ENCODE measurements around the gene SFRP5. TPM values are rescaled to one million over a fixed set of nuclear protein-coding genes. Genes with fewer than 3 reads are reported as not detected.

Gene SFRP5
- total and polyA plus RNA-seq, 2 donors (not counting 1 experiment from before 2014, with no cell fraction given), result not detected

- no peak overlapping the region for H3K27ac ChIP-seq (ENCODE audit: low read length in 2 of 2)
- no peak overlapping the region for H3K4me3 ChIP-seq (ENCODE audit: control extremely low read depth in 1 of 5, extremely low read depth in 1 of 5, insufficient read depth in 1 of 5, low read depth in 2 of 5, low read length in 4 of 5)
- Mint-ChIP-seq H3K4me3 (no peak overlapping the region), H3K27me3 (peaks cover 8% of the 10 kb centered on the region), H3K9me3 (ENCODE audit: insufficient read depth) (no peaks in the 10 kb centered on the region), H3K27ac (no peak overlapping the region), H3K4me1 (no peaks in the 10 kb centered on the region)
- H3K36me3 ChIP-seq (replicated peaks in 1 of 2; ENCODE audit: control extremely low read depth in 1 of 2, control insufficient read depth in 1 of 2, extremely low read depth in 1 of 2, insufficient read depth in 2 of 2, low read length in 1 of 2), result no peaks in the 10 kb centered on the region
- 67% methylated on average over 1 of the region's 4 CpGs for WGBS (ENCODE audit: insufficient coverage)
- ATAC-seq (ENCODE audit: low read depth) (no peak), DNase-seq (no peak)
- CTCF ChIA-PET, result no interaction called here
- POLR2A ChIA-PET, result no interaction called here
- TF ChIP-seq CTCF (IDR thresholded peaks at IDR 0.05), result no peak
- no peak for TF ChIP-seq EZH2 (IDR thresholded peaks at IDR 0.05; ENCODE audit: borderline replicate concordance, insufficient read depth, low read depth, low read length, poor library complexity, severe bottlenecking)
- no peaks in the 10 kb centered on the region for H4K20me1 ChIP-seq (ENCODE audit: control insufficient read depth, insufficient read depth, low read length, poor library complexity, severe bottlenecking)
- H3K4me1 ChIP-seq (ENCODE audit: control insufficient read depth in 2 of 2, insufficient read depth in 2 of 2, low read length in 2 of 2), result no peaks in the 10 kb centered on the region
- intact Hi-C loops (cut with micrococcal nuclease), result no loop called here
- H3K27me3 ChIP-seq (replicated peaks in 1 of 4; ENCODE audit: control extremely low read depth in 1 of 4, control insufficient read depth in 3 of 4, insufficient read depth in 4 of 4, low read length in 3 of 4), result peaks cover 0 to 3% (median 0%) of the 10 kb centered on the region in 4 experiments
- no peaks in the 10 kb centered on the region for H3K9me3 ChIP-seq (ENCODE audit: control extremely low read depth in 1 of 3, control insufficient read depth in 2 of 3, insufficient read depth in 1 of 3, low read length in 2 of 3)
- no peaks in the 10 kb centered on the region for H3K79me2 ChIP-seq (ENCODE audit: control insufficient read depth, insufficient read depth, low read length)
- H3K9ac ChIP-seq (ENCODE audit: low read length), result no peak overlapping the region
- no peak overlapping the region for H2AFZ ChIP-seq (ENCODE audit: insufficient read depth, low read depth, low read length, poor library complexity, severe bottlenecking)
- H3K4me2 ChIP-seq (replicated peaks; ENCODE audit: low read depth, low read length, poor library complexity, severe bottlenecking), result no peak overlapping the region
Observed at GRCh38 chr10:97816609-97817008, 44.8 kb upstream of the SFRP5 start.

GRCh38 chr10:97814996-97815395 lies 43.2 kb upstream of the SFRP5 start:
- intact Hi-C loops (cut with micrococcal nuclease), result no loop called here
- H3K9me3 Mint-ChIP-seq (ENCODE audit: insufficient read depth), result no peaks in the 10 kb centered on the region
- no peaks in the 10 kb centered on the region for H4K20me1 ChIP-seq (ENCODE audit: control insufficient read depth, insufficient read depth, low read length, poor library complexity, severe bottlenecking)
- ChIA-PET POLR2A (no interaction called here), CTCF (no interaction called here)
- H3K4me3 ChIP-seq (ENCODE audit: control extremely low read depth in 1 of 5, extremely low read depth in 1 of 5, insufficient read depth in 1 of 5, low read depth in 2 of 5, low read length in 4 of 5), result no peak overlapping the region
- no peaks in the 10 kb centered on the region for H3K9me3 ChIP-seq (ENCODE audit: control extremely low read depth in 1 of 3, control insufficient read depth in 2 of 3, insufficient read depth in 1 of 3, low read length in 2 of 3)
- H3K4me3 Mint-ChIP-seq, result no peak overlapping the region
- H3K27me3 ChIP-seq (replicated peaks in 1 of 4; ENCODE audit: control extremely low read depth in 1 of 4, control insufficient read depth in 3 of 4, insufficient read depth in 4 of 4, low read length in 3 of 4), result peaks cover 0 to 3% (median 0%) of the 10 kb centered on the region in 4 experiments
- H3K9ac ChIP-seq (ENCODE audit: low read length), result no peak overlapping the region
- 89% methylated on average over 5 of the region's 5 CpGs for WGBS (ENCODE audit: insufficient coverage)
- H3K27ac ChIP-seq (ENCODE audit: low read length in 2 of 2), result no peak overlapping the region
- peaks cover 6% of the 10 kb centered on the region for H3K27me3 Mint-ChIP-seq
- DNase-seq (no peak), ATAC-seq (ENCODE audit: low read depth) (no peak)
- no peak overlapping the region for H3K27ac Mint-ChIP-seq
- no peaks in the 10 kb centered on the region for H3K36me3 ChIP-seq (replicated peaks in 1 of 2; ENCODE audit: control extremely low read depth in 1 of 2, control insufficient read depth in 1 of 2, extremely low read depth in 1 of 2, insufficient read depth in 2 of 2, low read length in 1 of 2)
- H2AFZ ChIP-seq (ENCODE audit: insufficient read depth, low read depth, low read length, poor library complexity, severe bottlenecking), result no peak overlapping the region
- H3K4me1 Mint-ChIP-seq, result no peaks in the 10 kb centered on the region
- no peaks in the 10 kb centered on the region for H3K4me1 ChIP-seq (ENCODE audit: control insufficient read depth in 2 of 2, insufficient read depth in 2 of 2, low read length in 2 of 2)
- TF ChIP-seq EZH2 (IDR thresholded peaks at IDR 0.05; ENCODE audit: borderline replicate concordance, insufficient read depth, low read depth, low read length, poor library complexity, severe bottlenecking) (no peak), CTCF (IDR thresholded peaks at IDR 0.05) (no peak)
- no peaks in the 10 kb centered on the region for H3K79me2 ChIP-seq (ENCODE audit: control insufficient read depth, insufficient read depth, low read length)
- H3K4me2 ChIP-seq (replicated peaks; ENCODE audit: low read depth, low read length, poor library complexity, severe bottlenecking), result no peak overlapping the region
